SK-N-MC (cell line): ENCODE data around the gene CFAP46.

Experiments used
- DNase-seq: peaks from one replicate; pipeline ENCODE4 v3.0.0-alpha.2; 2011; ENCODE audit warnings: low read depth, low spot score
- H3K27ac ChIP-seq: fragments of 200-600 bp; sonication (generic); 2 replicates; pipeline ENCODE4 v1.5.1; 2016; ENCODE audit warnings: mixed run types
- H3K36me3 ChIP-seq: fragments of 200-600 bp; sonication (generic); 2 replicates; pipeline ENCODE4 v1.6.1; 2017; ENCODE audit warnings: antibody characterized with exemption, low read length, mixed read lengths; ENCODE audit not compliant: insufficient read depth
- H3K4me3 ChIP-seq: fragments of 200-600 bp; sonication (generic); 2 replicates; pipeline ENCODE4 v1.5.1; 2016
- H3K9ac ChIP-seq: fragments of 200-600 bp; sonication (generic); 2 replicates; pipeline ENCODE4 v1.8.0; 2017; ENCODE audit warnings: mixed run types, mixed read lengths; ENCODE audit not compliant: insufficient read length
- H3K9me3 ChIP-seq: fragments of 200-600 bp; sonication (generic); 2 replicates; pipeline ENCODE4 v1.6.1; 2017; ENCODE audit warnings: low read depth, mild to moderate bottlenecking, antibody characterized with exemption, low read length, moderate library complexity, mixed read lengths
- EZH2 ChIP-seq: fragments of 200-600 bp; sonication (generic); IDR thresholded peaks from one replicate; pipeline ENCODE4 v1.6.1; 2017; ENCODE audit warnings: antibody characterized with exemption
- FOXP2 ChIP-seq: optimal IDR thresholded peaks from 2 replicates; pipeline ENCODE3; 2011; ENCODE audit warnings: mild to moderate bottlenecking, moderate library complexity; ENCODE audit not compliant: insufficient read depth; ENCODE audit errors: extremely low read length, control extremely low read depth
- POLR2AphosphoS5 ChIP-seq: IDR thresholded peaks from 2 replicates; pipeline ENCODE4 v1.6.1; 2012; ENCODE audit warnings: mild to moderate bottlenecking, low read depth, low read length, borderline replicate concordance

The CFAP46 gene

GRCh38 chr10:132929953-132930548, 12.3 kb downstream of the CFAP46 start:
- Histone ChIP-seq H3K27ac (no peak overlapping the region), H3K9me3 (no peaks in the 10 kb centered on the region), H3K9ac (no peak overlapping the region), H3K36me3 (no peaks in the 10 kb centered on the region), H3K4me3 (no peak overlapping the region)
- no peak for DNase-seq
- TF ChIP-seq FOXP2 (no peak), EZH2 (no peak)

GRCh38 chr10:132929480-132929879, 12.9 kb downstream of the CFAP46 start:
- no peak overlapping the region for H3K4me3 ChIP-seq
- no peak overlapping the region for H3K9ac ChIP-seq
- no peaks in the 10 kb centered on the region for H3K36me3 ChIP-seq
- TF ChIP-seq FOXP2 (no peak), EZH2 (no peak), POLR2AphosphoS5 (no peak)
- no peak for DNase-seq
- no peaks in the 10 kb centered on the region for H3K9me3 ChIP-seq
- no peak overlapping the region for H3K27ac ChIP-seq

- Histone ChIP-seq H3K4me3 (no peak overlapping the region), H3K9ac (no peak overlapping the region), H3K9me3 (no peaks in the 10 kb centered on the region), H3K36me3 (no peaks in the 10 kb centered on the region), H3K27ac (no peak overlapping the region)
- no peak for DNase-seq
- TF ChIP-seq POLR2AphosphoS5, result no peak
- TF ChIP-seq EZH2, result no peak
- no peak for TF ChIP-seq FOXP2
These were observed 14.1 kb downstream of the CFAP46 start for GRCh38 chr10:132928261-132928660.

- Histone ChIP-seq H3K9ac (no peak overlapping the region), H3K27ac (no peak overlapping the region), H3K9me3 (no peaks in the 10 kb centered on the region), H3K4me3 (no peak overlapping the region), H3K36me3 (no peaks in the 10 kb centered on the region)
- TF ChIP-seq EZH2 (no peak), FOXP2 (no peak), POLR2AphosphoS5 (no peak)
- no peak for DNase-seq
These were observed 14.5 kb downstream of the CFAP46 start for GRCh38 chr10:132927824-132928223.

- no peak for TF ChIP-seq POLR2AphosphoS5
- TF ChIP-seq EZH2, result no peak
- TF ChIP-seq FOXP2, result no peak
- Histone ChIP-seq H3K36me3 (no peaks in the 10 kb centered on the region), H3K9ac (no peak overlapping the region), H3K27ac (no peak overlapping the region), H3K9me3 (no peaks in the 10 kb centered on the region), H3K4me3 (no peak overlapping the region)
- no peak for DNase-seq
These were observed 15.4 kb downstream of the CFAP46 start for GRCh38 chr10:132926777-132927650.

- TF ChIP-seq FOXP2 (no peak), POLR2AphosphoS5 (no peak), EZH2 (no peak)
- no peaks in the 10 kb centered on the region for H3K9me3 ChIP-seq
- H3K27ac ChIP-seq, result no peak overlapping the region
- no peaks in the 10 kb centered on the region for H3K36me3 ChIP-seq
- no peak for DNase-seq
- no peak overlapping the region for H3K9ac ChIP-seq
- H3K4me3 ChIP-seq, result no peak overlapping the region
These were observed 16.3 kb downstream of the CFAP46 start for GRCh38 chr10:132926070-132926469.

- Histone ChIP-seq H3K27ac (no peak overlapping the region), H3K36me3 (no peaks in the 10 kb centered on the region), H3K4me3 (no peak overlapping the region), H3K9ac (no peak overlapping the region), H3K9me3 (no peaks in the 10 kb centered on the region)
- TF ChIP-seq FOXP2 (no peak), EZH2 (no peak), POLR2AphosphoS5 (no peak)
- DNase-seq, result no peak
These were observed 16.8 kb downstream of the CFAP46 start for GRCh38 chr10:132925614-132926013.

GRCh38 chr10:132925071-132925561, 17.3 kb downstream of the CFAP46 start:
- no peak for DNase-seq
- H3K27ac ChIP-seq, result no peak overlapping the region
- no peaks in the 10 kb centered on the region for H3K9me3 ChIP-seq
- no peaks in the 10 kb centered on the region for H3K36me3 ChIP-seq
- no peak for TF ChIP-seq FOXP2
- H3K4me3 ChIP-seq, result no peak overlapping the region
- no peak overlapping the region for H3K9ac ChIP-seq
